PC-9 (cell line): ENCODE results near the gene IL6R.

Source experiments
- EZH2 ChIP-seq: fragments of 200-600 bp; sonication (generic); IDR thresholded peaks from 2 replicates; pipeline ENCODE4 v1.8.0; 2017; ENCODE audit warnings: antibody characterized with exemption, low read depth
- TF ChIP-seq, protein P1 (sequence below): fragments of 200-600 bp; sonication (generic); conservative IDR thresholded peaks from 2 replicates; pipeline ENCODE4 v1.6.1; 2017; ENCODE audit warnings: mixed run types, antibody characterized with exemption, mild to moderate bottlenecking, moderate library complexity

DNA sequence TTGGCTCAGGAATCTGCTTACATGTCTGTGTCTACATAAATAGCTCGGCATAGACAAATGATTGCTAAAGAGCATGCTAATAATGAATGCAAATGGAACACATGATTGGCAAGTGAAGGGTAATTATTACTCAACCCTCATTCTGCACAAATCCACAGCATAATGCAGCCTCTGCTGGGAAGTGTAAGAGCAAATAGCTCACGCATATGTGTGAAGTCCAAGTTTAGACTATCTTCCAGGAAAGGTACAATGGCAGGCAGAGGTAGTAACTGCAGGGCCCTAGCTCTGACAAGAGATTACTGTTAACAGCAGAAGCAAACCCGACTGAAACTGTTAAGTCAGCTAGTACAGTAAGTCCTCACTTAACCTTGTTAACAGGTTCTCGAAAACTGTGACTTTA is 7.0 kb upstream of the IL6R start:
- TF ChIP-seq, protein P1, sequence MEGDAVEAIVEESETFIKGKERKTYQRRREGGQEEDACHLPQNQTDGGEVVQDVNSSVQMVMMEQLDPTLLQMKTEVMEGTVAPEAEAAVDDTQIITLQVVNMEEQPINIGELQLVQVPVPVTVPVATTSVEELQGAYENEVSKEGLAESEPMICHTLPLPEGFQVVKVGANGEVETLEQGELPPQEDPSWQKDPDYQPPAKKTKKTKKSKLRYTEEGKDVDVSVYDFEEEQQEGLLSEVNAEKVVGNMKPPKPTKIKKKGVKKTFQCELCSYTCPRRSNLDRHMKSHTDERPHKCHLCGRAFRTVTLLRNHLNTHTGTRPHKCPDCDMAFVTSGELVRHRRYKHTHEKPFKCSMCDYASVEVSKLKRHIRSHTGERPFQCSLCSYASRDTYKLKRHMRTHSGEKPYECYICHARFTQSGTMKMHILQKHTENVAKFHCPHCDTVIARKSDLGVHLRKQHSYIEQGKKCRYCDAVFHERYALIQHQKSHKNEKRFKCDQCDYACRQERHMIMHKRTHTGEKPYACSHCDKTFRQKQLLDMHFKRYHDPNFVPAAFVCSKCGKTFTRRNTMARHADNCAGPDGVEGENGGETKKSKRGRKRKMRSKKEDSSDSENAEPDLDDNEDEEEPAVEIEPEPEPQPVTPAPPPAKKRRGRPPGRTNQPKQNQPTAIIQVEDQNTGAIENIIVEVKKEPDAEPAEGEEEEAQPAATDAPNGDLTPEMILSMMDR: no peak
- TF ChIP-seq EZH2: no peak
